ENCODE measurements around the gene TPP2.

DNA sequence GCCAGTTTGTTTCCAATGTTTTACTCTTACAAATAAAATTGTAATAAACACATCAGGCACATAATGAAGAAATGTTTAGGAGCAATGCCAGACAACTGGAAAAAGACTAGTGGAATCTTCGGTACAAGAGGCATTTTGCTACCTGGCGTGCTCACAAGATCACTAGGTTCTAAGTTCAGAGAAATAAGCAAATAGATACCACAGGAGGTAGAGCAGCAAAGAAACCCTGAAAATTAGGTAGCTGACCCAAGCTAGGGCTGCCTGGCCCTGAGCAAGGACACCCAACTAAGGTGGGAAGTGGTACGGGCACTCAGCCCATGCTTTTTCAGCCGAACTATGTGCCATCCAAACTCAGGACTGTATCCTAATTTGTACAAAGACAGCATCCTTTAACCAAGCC is 32.2 kb upstream of the TPP2 start:
- TF ChIP-seq CTCF (IDR thresholded peaks at IDR 0.05 in 2 of 3, conservative IDR thresholded peaks at IDR 0.05 in 1 of 3; ENCODE audit: borderline replicate concordance in 1 of 3, insufficient read depth in 1 of 3, low read depth in 2 of 3, low read length in 2 of 3) (no peak), SIN3A (IDR thresholded peaks at IDR 0.05; ENCODE audit: low read depth) (no peak), FOSL1 (IDR thresholded peaks at IDR 0.05; ENCODE audit: low read depth) (no peak), EZH2 (IDR thresholded peaks at IDR 0.05) (no peak), RAD21 (IDR thresholded peaks at IDR 0.05; ENCODE audit: low read depth) (no peak), ELF1 (IDR thresholded peaks at IDR 0.05; ENCODE audit: borderline replicate concordance, low read depth) (no peak), POLR2A (IDR thresholded peaks at IDR 0.05; ENCODE audit: borderline replicate concordance, extremely low read depth, insufficient read depth, insufficient read length) (no peak)
